ENCODE results near the gene TMEM253. TPM values are rescaled to one million over a fixed set of nuclear protein-coding genes. Genes with fewer than 3 reads are reported as not detected.

The TMEM253 gene
- total RNA-seq, 2 donors from 2014 or later: 0.26 to 0.82 TPM

DNA sequence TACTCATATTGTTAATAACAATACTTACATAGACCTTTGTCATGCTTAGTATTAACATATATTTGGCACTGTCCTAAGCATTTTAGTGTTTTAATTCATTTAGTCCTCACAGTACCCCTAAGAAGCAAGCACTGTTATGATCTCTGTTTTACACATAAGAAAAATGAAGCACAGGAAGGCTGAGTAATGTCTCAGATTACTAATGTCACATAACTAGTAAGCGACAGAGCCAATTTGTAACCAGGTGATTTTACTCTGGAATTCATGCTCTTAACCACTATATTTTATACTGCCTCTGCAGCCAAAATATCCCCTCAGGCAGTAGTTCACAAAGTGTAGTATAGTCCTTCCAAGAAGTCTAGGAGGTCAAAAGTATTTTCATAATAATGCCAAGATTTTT is 20.3 kb downstream of the TMEM253 start:
- ATAC-seq (peak in 1 of 2 donors; percentile 27), DNase-seq (no peak)
- intact Hi-C loops (cut with DNase I): no loop called here

DNA sequence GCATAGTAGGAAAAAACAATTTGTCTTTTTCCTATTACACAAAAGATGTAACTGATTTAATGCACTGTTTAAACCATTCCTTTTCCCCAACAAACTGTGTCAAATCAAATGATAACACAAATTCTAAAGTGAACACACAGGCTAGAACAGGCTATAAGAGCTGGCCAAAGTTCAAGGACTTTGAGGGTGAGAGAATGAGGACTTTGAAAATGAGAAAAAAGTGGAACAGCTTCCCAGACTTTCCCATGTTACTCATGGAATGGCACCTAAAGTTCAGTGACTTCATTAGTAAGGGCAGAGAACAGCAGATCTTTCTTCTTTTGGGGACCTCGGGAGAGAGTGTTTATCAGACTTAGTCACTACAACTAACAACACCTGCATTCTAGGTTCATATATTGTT is 22.6 kb downstream of the TMEM253 start:
- DNase-seq (no peak), ATAC-seq (no peak)
- intact Hi-C loops (cut with DNase I): no loop called here

DNA sequence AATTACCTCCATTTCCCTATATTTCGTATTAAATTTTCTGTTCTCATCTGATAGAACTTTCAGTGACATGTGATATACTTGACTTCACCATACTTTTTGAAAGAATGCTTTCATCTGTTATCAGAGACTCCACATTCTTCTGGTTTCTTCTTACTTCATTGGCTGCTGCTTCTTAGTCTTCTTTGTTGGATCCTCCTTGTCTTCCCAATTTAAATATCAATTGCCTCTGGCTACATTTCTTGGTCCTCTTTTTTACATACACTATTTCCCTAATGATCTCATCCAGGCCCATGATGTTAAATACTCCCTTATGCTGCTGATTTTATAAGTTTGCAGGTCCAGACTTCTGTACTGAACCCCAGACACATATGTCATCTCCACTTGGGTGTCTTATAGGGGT is 33.0 kb downstream of the TMEM253 start:
- intact Hi-C loops (cut with DNase I): no loop called here
- DNase-seq (no peak), ATAC-seq (no peak)

DNA sequence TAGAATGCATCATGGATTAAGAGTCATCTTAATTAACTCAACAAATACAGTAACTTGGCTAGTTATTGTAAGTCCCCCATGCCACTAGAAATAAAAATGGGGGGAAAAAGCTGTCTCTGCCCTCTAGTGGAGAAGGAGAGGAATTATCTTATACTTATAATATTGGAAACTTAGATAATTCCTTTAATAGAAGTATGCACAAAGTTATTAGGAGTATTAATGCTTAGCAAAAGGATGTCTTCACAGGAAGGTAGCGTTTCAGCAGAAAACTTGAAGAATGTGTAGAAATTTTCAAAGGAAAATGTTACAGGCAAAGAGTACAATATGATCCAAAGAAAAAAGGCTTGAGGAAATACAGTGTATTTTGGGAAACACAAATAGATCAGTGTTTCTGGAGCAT is 35.2 kb downstream of the TMEM253 start:
- ATAC-seq (no peak), DNase-seq (no peak)
- intact Hi-C loops (cut with DNase I): no loop called here

DNA sequence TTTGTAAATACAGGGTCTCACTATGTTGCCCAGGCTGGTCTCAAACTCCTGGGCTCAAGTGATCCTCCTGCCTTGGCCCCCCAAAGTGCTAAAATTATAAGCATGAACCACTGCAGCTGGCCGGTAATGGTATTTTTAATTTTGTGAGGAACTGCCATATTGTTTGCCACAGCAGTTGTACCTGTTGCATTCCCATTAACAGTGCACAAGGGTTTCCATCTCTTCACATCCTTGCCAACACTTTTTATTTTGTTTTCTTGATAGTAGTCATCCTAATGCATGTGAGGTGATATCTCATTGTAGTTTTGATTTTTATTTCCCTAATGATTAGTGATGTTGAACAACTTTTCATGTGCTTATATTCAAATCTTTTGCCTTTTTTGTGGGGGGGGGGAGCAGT is 41.5 kb downstream of the TMEM253 start:
- ATAC-seq (no peak), DNase-seq (no peak)
- intact Hi-C loops (cut with DNase I): no loop called here

DNA sequence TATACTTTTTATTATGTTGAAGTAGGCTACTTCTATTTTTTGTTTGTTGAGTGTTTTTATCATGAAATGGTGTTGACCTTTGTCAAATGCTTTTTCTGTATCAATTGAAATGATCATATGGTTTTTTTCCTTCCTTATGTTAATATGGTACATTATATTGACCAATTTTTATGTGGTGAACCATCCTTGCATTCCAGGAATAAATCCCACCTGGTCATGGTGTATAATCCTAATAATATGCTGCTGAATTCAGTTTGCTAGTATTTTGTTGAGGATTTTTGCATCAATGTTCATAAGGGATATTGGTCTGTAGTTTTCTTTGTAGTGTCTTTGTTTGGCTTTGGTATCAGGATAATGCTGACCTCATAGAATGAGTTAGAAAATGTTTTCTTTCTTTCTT is 44.6 kb downstream of the TMEM253 start:
- intact Hi-C loops (cut with DNase I): no loop called here
- no peak for ATAC-seq

DNA sequence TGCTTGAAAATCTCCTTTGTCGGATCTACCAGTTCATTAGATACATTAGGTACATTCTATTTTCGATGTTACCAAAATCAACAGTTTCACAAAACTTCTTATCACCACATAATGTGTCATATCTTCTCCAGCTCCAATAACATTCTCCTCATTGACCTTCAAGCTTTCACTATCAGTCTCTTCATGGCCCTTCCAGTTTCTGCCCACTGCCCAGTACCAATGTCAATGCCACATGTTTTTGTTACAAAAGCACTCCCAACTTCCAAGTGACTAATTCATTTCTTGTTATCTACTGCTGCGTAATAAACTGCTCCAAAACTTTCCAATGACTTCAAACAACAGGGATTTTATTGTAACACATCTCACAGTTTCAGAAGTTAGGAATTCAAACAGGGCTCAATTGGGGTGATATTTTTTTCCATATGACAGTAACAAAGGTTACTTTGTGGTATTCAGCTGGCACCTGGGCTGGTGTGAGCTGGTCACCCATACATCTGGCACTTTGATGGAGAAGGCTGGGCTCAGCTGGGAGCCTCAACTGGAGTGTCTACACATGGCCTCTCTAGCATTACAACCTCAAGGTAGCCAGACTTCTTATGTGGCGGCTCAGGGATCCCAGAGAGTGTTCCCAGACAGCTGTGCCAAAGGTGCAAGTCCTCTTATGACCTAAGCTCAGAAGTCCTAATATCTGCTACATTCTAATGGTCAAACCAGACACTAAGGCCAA is 48.9 kb downstream of the TMEM253 start:
- DNase-seq (no peak), ATAC-seq (no peak)
- intact Hi-C loops (cut with DNase I): no loop called here

More for the DNA sequence above, 44.6 kb downstream of the TMEM253 start:
- no peak for DNase-seq

Other genes with a start within 250 kb of the TMEM253 start
- not detected for gene RNASE3, start 209.7 kb upstream of the TMEM253 start, total RNA-seq
- 1 to 10 TPM; 1.6 to 3.8 TPM for gene RNASE2, start 145.6 kb upstream of the TMEM253 start, total RNA-seq
- gene METTL17, start 111.1 kb upstream of the TMEM253 start, total RNA-seq: 10 to 100 TPM; 33.8 to 39.0 TPM
- not detected for gene SLC39A2, start 101.8 kb upstream of the TMEM253 start, total RNA-seq
- gene NDRG2, start 76.0 kb upstream of the TMEM253 start, total RNA-seq: 100 to 1,000 TPM; 212 to 215 TPM
- gene TPPP2, start 70.8 kb upstream of the TMEM253 start, total RNA-seq: 1 to 10 TPM in 1 of 2 donors, under 1 TPM in 1; 0.44 to 1.6 TPM
- not detected for gene RNASE13, start 66.3 kb upstream of the TMEM253 start, total RNA-seq
- not detected for gene RNASE7, start 58.7 kb upstream of the TMEM253 start, total RNA-seq
- gene RNASE8, start 43.2 kb upstream of the TMEM253 start, total RNA-seq: not detected
- gene ARHGEF40, start 30.8 kb upstream of the TMEM253 start, total RNA-seq: 10 to 100 TPM; 24.9 to 25.5 TPM
- 10 to 100 TPM; 38.3 to 44.4 TPM for gene ZNF219, start 2.4 kb upstream of the TMEM253 start, total RNA-seq
- not detected for gene OR5AU1, start 55.0 kb downstream of the TMEM253 start, total RNA-seq
- gene HNRNPC, start 168.4 kb downstream of the TMEM253 start, total RNA-seq: 100 to 1,000 TPM; 254 TPM
- gene RPGRIP1, start 179.0 kb downstream of the TMEM253 start, total RNA-seq: under 1 TPM; 0.26 to 0.38 TPM